GM23338 (cell line): ENCODE measurements around the gene AFF3. TPM values are rescaled to one million over a fixed set of nuclear protein-coding genes. Genes with fewer than 3 reads are reported as not detected.

ENCODE experiments used
- ATAC-seq: fragments of 200-7000 bp; cut with Tn5 transposase; 3 replicates; pipeline ENCODE4 v1.9.1; 2020
- DNase-seq: peaks from one replicate; pipeline ENCODE4 v3.0.0-alpha.2; 2015; ENCODE audit warnings: low spot score
- H2AFZ ChIP-seq: fragments of 200-600 bp; sonication (generic); 2 replicates; pipeline ENCODE4 v1.8.0; 2016; ENCODE audit warnings: antibody characterized with exemption, mild to moderate bottlenecking, moderate library complexity
- H3F3A ChIP-seq: fragments of 200-600 bp; sonication (generic); replicated peaks from 2 replicates; pipeline ENCODE4 v1.8.0; 2017; ENCODE audit warnings: antibody characterized with exemption, mixed run types, low read depth
- H3K27ac ChIP-seq: fragments of 200-600 bp; sonication (generic); 2 replicates; pipeline ENCODE4 v1.6.1; 2016; ENCODE audit warnings: low read depth
- H3K27me3 ChIP-seq: fragments of 200-600 bp; sonication (generic); 2 replicates; pipeline ENCODE4 v1.8.0; 2016; ENCODE audit warnings: mild to moderate bottlenecking, mixed run types, moderate library complexity; ENCODE audit not compliant: insufficient read depth
- H3K36me3 ChIP-seq: fragments of 200-600 bp; sonication (generic); 2 replicates; pipeline ENCODE4 v1.8.0; 2016; ENCODE audit warnings: mild to moderate bottlenecking; ENCODE audit not compliant: insufficient read depth
- H3K4me1 ChIP-seq: fragments of 200-600 bp; sonication (generic); 2 replicates; pipeline ENCODE4 v1.8.0; 2016; ENCODE audit warnings: mild to moderate bottlenecking, moderate library complexity; ENCODE audit not compliant: insufficient read depth
- H3K4me2 ChIP-seq: fragments of 200-600 bp; sonication (generic); 2 replicates; pipeline ENCODE4 v1.7.1; 2017; ENCODE audit warnings: mixed run types
- H3K4me3 ChIP-seq: fragments of 200-600 bp; sonication (generic); 2 replicates; pipeline ENCODE4 v1.6.1; 2016; ENCODE audit warnings: mixed run types
- H3K79me2 ChIP-seq: fragments of 200-600 bp; sonication (generic); replicated peaks from 2 replicates; pipeline ENCODE4 v1.8.0; 2017; ENCODE audit warnings: mild to moderate bottlenecking; ENCODE audit not compliant: insufficient read depth
- H3K9me2 ChIP-seq: fragments of 200-600 bp; sonication (generic); 2 replicates; pipeline ENCODE4 v1.8.0; 2017; ENCODE audit not compliant: insufficient read depth
- H4K20me1 ChIP-seq: fragments of 200-600 bp; sonication (generic); replicated peaks from 2 replicates; pipeline ENCODE4 v1.8.0; 2017; ENCODE audit warnings: mild to moderate bottlenecking; ENCODE audit not compliant: insufficient read depth
- H3K27ac Mint-ChIP-seq: 2 replicates; pipeline ENCODE4 v1.8.0; 2020; ENCODE audit warnings: inconsistent platforms, mild to moderate bottlenecking, moderate library complexity, mixed read lengths
- H3K27me3 Mint-ChIP-seq: 3 replicates; pipeline ENCODE4 v1.8.0; 2022; ENCODE audit warnings: low read depth, mild to moderate bottlenecking, moderate library complexity, mixed read lengths, inconsistent platforms; ENCODE audit not compliant: insufficient read depth, poor library complexity
- H3K36me3 Mint-ChIP-seq: 3 replicates; pipeline ENCODE4 v1.8.0; 2021; ENCODE audit warnings: low read depth, mild to moderate bottlenecking, inconsistent platforms, moderate library complexity, mixed read lengths
- H3K4me1 Mint-ChIP-seq: 3 replicates; pipeline ENCODE4 v1.8.0; 2020; ENCODE audit warnings: mild to moderate bottlenecking, inconsistent platforms, mixed read lengths
- H3K4me3 Mint-ChIP-seq: 3 replicates; pipeline ENCODE4 v1.8.0; 2021; ENCODE audit warnings: moderate library complexity, mild to moderate bottlenecking, inconsistent platforms, mixed read lengths
- H3K9me3 Mint-ChIP-seq: 3 replicates; pipeline ENCODE4 v1.8.0; 2020; ENCODE audit warnings: moderate library complexity, mild to moderate bottlenecking, inconsistent platforms, mixed read lengths
- EZH2 ChIP-seq: fragments of 200-600 bp; sonication (generic); IDR thresholded peaks from one replicate; pipeline ENCODE4 v1.8.0; 2017; ENCODE audit warnings: antibody characterized with exemption, mild to moderate bottlenecking, low read depth; ENCODE audit not compliant: unreplicated experiment
- JUNB ChIP-seq: IDR thresholded peaks from one replicate; pipeline ENCODE4 v1.6.1; 2016; ENCODE audit warnings: antibody characterized with exemption; ENCODE audit not compliant: unreplicated experiment
- POLR2AphosphoS5 ChIP-seq: IDR thresholded peaks from 2 replicates; pipeline ENCODE4 v1.6.1; 2016; ENCODE audit warnings: antibody characterized with exemption, low read depth
- STAT1 ChIP-seq: IDR thresholded peaks from one replicate; pipeline ENCODE4 v1.6.1; 2016; ENCODE audit warnings: antibody characterized with exemption; ENCODE audit not compliant: unreplicated experiment
- ZNF331 ChIP-seq: fragments of 250-450 bp; sonication (Bioruptor Pico); IDR thresholded peaks from 2 replicates; pipeline ENCODE4 v1.5.0; 2020; ENCODE audit warnings: low read depth, mild to moderate bottlenecking, moderate library complexity
- polyA plus RNA-seq: library from polyadenylated mRNA; unstranded; fragments of >200 nt; fragmentation: Nextera tagmentation; extraction: Ambion mirVana; gene quantifications from 2 replicates; pipeline ENCODE4 v1.2.1, GENCODE V29; 2016
- total RNA-seq: library from RNA; depleted of rRNA; stranded (reverse); fragments of >200 nt; shearing (Covaris generic); gene quantifications from 2 replicates; pipeline ENCODE4 v1.2.3, GENCODE V29; 2014
- TF ChIP-seq, protein P1 (sequence below): fragments of 250-450 bp; sonication (Bioruptor Pico); IDR thresholded peaks from 2 replicates; pipeline ENCODE4 v1.5.0; 2020; ENCODE audit warnings: mild to moderate bottlenecking, moderate library complexity
- TF ChIP-seq, protein P2 (sequence below): IDR thresholded peaks from one replicate; pipeline ENCODE4 v1.6.1; 2018; ENCODE audit warnings: antibody characterized with exemption; ENCODE audit not compliant: unreplicated experiment
- TF ChIP-seq, protein P3 (sequence below), 2 experiments: fragments of 200-600 bp in 1 of 2; sonication (generic) in 1 of 2; conservative IDR thresholded peaks; 2 replicates each; pipeline versions ENCODE4 v1.5.1 to v1.6.1; 2016 to 2017; ENCODE audit warnings: antibody characterized with exemption in 2 of 2, low read depth in 2 of 2, mild to moderate bottlenecking in 2 of 2, moderate library complexity in 1 of 2

Gene AFF3
- total and polyA plus RNA-seq, 2 experiments from 2014 or later = 0.73 to 1.4 TPM

DNA sequence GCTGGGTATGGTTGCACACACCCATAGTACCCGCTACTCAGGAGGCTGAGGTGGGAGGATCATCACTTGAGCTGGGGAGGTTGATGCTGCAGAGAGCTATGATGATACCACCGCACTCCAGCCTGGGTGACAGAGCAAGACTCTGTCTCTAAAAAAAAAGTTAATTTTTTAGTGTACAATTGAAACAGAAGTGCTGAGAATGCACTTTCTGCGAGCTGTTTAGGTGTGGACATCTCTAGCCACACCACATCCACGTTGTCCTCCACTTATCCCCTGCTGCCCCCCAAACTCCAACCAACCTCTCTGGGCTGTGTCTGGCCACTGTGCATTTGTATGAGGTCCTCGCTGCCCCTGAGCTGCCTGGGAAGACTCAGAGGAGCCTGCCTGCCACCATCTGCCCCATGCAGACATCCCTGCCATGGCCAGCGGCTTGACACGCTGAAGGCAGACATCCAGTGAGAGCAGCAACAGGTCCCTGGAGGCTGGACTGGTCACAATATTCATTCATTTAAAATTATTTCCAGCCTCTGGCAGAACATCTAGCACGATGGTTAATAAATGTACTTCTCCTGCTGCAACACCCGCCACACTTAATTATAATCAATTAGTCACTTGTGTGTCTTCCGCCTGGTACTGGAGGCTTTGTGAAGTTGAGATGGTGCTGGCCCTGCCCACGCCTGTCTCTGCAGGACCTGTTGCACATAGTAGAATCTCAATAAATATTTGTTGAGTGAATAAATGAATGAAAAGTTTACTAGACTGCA lies 3.7 kb upstream of the AFF3 start:
- H3K27me3 ChIP-seq = no peaks in the 10 kb centered on the region
- no peaks in the 10 kb centered on the region for H3K79me2 ChIP-seq
- H3K27me3 Mint-ChIP-seq = peaks cover 9% of the 10 kb centered on the region
- no peaks in the 10 kb centered on the region for H3F3A ChIP-seq
- H4K20me1 ChIP-seq = no peaks in the 10 kb centered on the region
- no peaks in the 10 kb centered on the region; the same call in 1 of the 2 replicates for H3K36me3 ChIP-seq
- no peak overlapping the region for H3K4me3 ChIP-seq
- H3K27ac Mint-ChIP-seq = no peak overlapping the region
- TF ChIP-seq ZNF331 (CRISPR knock-in tag) (no peak), EZH2 (no peak)
- no peak overlapping the region for H3K27ac ChIP-seq
- H3K9me3 Mint-ChIP-seq = peaks cover 9% of the 10 kb centered on the region; the same call in 2 of the 3 replicates
- no peaks in the 10 kb centered on the region; the same call in 2 of the 3 replicates for H3K36me3 Mint-ChIP-seq
- DNase-seq (no peak), ATAC-seq (no peak)
- H3K4me1 Mint-ChIP-seq = peaks cover 2% of the 10 kb centered on the region; the same call in 2 of the 3 replicates
- no peaks in the 10 kb centered on the region for H3K4me1 ChIP-seq
- no peak overlapping the region for H3K4me2 ChIP-seq
- no peak overlapping the region for H2AFZ ChIP-seq
- no peaks in the 10 kb centered on the region for H3K9me2 ChIP-seq
- H3K4me3 Mint-ChIP-seq = no peak overlapping the region

DNA sequence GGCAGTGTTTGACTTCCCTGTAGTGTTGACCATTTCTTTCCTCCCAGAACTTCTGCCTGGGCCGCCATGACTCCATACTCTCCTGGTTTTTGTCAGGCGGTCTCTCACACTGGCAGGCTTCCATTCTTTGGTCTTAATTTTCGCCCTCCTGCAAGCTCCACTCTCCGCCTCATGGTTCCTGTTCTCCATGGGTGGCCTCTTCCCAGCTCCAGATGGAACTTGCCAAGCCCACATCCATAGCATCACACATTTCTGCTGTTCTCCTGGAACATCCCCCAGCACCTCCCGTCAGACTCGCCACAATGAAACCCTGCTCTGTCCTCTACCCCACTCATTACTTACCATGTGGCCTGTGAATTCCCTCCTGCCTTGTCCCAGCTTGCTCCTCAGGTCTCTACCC lies 896 bp upstream of the AFF3 start:
- Histone ChIP-seq H3K4me1 (no peaks in the 10 kb centered on the region), H3K4me2 (no peak overlapping the region), H3K9me2 (no peaks in the 10 kb centered on the region), H3K36me3 (no peaks in the 10 kb centered on the region), H3K4me3 (no peak overlapping the region), H3F3A (no peaks in the 10 kb centered on the region), H4K20me1 (no peaks in the 10 kb centered on the region), H3K79me2 (no peaks in the 10 kb centered on the region), H2AFZ (no peak overlapping the region), H3K27me3 (no peaks in the 10 kb centered on the region), H3K27ac (no peak overlapping the region)
- no peak for DNase-seq
- Mint-ChIP-seq H3K27ac (no peak overlapping the region), H3K4me1 (no peaks in the 10 kb centered on the region), H3K4me3 (no peak overlapping the region), H3K27me3 (peaks cover 7% of the 10 kb centered on the region), H3K9me3 (peaks cover 9% of the 10 kb centered on the region; the same call in 2 of the 3 replicates), H3K36me3 (no peaks in the 10 kb centered on the region; the same call in 2 of the 3 replicates)
- ATAC-seq = no peak
- TF ChIP-seq, protein P1, sequence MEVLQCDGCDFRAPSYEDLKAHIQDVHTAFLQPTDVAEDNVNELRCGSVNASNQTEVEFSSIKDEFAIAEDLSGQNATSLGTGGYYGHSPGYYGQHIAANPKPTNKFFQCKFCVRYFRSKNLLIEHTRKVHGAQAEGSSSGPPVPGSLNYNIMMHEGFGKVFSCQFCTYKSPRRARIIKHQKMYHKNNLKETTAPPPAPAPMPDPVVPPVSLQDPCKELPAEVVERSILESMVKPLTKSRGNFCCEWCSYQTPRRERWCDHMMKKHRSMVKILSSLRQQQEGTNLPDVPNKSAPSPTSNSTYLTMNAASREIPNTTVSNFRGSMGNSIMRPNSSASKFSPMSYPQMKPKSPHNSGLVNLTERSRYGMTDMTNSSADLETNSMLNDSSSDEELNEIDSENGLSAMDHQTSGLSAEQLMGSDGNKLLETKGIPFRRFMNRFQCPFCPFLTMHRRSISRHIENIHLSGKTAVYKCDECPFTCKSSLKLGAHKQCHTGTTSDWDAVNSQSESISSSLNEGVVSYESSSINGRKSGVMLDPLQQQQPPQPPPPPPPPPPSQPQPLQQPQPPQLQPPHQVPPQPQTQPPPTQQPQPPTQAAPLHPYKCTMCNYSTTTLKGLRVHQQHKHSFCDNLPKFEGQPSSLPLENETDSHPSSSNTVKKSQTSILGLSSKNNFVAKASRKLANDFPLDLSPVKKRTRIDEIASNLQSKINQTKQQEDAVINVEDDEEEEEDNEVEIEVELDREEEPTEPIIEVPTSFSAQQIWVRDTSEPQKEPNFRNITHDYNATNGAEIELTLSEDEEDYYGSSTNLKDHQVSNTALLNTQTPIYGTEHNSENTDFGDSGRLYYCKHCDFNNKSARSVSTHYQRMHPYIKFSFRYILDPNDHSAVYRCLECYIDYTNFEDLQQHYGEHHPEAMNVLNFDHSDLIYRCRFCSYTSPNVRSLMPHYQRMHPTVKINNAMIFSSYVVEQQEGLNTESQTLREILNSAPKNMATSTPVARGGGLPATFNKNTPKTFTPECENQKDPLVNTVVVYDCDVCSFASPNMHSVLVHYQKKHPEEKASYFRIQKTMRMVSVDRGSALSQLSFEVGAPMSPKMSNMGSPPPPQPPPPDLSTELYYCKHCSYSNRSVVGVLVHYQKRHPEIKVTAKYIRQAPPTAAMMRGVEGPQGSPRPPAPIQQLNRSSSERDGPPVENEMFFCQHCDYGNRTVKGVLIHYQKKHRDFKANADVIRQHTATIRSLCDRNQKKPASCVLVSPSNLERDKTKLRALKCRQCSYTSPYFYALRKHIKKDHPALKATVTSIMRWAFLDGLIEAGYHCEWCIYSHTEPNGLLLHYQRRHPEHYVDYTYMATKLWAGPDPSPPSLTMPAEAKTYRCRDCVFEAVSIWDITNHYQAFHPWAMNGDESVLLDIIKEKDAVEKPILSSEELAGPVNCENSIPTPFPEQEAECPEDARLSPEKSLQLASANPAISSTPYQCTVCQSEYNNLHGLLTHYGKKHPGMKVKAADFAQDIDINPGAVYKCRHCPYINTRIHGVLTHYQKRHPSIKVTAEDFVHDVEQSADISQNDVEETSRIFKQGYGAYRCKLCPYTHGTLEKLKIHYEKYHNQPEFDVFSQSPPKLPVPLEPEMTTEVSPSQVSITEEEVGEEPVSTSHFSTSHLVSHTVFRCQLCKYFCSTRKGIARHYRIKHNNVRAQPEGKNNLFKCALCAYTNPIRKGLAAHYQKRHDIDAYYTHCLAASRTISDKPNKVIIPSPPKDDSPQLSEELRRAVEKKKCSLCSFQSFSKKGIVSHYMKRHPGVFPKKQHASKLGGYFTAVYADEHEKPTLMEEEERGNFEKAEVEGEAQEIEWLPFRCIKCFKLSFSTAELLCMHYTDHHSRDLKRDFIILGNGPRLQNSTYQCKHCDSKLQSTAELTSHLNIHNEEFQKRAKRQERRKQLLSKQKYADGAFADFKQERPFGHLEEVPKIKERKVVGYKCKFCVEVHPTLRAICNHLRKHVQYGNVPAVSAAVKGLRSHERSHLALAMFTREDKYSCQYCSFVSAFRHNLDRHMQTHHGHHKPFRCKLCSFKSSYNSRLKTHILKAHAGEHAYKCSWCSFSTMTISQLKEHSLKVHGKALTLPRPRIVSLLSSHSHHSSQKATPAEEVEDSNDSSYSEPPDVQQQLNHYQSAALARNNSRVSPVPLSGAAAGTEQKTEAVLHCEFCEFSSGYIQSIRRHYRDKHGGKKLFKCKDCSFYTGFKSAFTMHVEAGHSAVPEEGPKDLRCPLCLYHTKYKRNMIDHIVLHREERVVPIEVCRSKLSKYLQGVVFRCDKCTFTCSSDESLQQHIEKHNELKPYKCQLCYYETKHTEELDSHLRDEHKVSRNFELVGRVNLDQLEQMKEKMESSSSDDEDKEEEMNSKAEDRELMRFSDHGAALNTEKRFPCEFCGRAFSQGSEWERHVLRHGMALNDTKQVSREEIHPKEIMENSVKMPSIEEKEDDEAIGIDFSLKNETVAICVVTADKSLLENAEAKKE (CRISPR knock-in tag) = no peak
- no peak for TF ChIP-seq POLR2AphosphoS5
- no peak for TF ChIP-seq EZH2
- TF ChIP-seq, protein P2, sequence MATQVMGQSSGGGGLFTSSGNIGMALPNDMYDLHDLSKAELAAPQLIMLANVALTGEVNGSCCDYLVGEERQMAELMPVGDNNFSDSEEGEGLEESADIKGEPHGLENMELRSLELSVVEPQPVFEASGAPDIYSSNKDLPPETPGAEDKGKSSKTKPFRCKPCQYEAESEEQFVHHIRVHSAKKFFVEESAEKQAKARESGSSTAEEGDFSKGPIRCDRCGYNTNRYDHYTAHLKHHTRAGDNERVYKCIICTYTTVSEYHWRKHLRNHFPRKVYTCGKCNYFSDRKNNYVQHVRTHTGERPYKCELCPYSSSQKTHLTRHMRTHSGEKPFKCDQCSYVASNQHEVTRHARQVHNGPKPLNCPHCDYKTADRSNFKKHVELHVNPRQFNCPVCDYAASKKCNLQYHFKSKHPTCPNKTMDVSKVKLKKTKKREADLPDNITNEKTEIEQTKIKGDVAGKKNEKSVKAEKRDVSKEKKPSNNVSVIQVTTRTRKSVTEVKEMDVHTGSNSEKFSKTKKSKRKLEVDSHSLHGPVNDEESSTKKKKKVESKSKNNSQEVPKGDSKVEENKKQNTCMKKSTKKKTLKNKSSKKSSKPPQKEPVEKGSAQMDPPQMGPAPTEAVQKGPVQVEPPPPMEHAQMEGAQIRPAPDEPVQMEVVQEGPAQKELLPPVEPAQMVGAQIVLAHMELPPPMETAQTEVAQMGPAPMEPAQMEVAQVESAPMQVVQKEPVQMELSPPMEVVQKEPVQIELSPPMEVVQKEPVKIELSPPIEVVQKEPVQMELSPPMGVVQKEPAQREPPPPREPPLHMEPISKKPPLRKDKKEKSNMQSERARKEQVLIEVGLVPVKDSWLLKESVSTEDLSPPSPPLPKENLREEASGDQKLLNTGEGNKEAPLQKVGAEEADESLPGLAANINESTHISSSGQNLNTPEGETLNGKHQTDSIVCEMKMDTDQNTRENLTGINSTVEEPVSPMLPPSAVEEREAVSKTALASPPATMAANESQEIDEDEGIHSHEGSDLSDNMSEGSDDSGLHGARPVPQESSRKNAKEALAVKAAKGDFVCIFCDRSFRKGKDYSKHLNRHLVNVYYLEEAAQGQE = no peak
- no peak for TF ChIP-seq STAT1
- no peak for TF ChIP-seq JUNB
- TF ChIP-seq, protein P3, sequence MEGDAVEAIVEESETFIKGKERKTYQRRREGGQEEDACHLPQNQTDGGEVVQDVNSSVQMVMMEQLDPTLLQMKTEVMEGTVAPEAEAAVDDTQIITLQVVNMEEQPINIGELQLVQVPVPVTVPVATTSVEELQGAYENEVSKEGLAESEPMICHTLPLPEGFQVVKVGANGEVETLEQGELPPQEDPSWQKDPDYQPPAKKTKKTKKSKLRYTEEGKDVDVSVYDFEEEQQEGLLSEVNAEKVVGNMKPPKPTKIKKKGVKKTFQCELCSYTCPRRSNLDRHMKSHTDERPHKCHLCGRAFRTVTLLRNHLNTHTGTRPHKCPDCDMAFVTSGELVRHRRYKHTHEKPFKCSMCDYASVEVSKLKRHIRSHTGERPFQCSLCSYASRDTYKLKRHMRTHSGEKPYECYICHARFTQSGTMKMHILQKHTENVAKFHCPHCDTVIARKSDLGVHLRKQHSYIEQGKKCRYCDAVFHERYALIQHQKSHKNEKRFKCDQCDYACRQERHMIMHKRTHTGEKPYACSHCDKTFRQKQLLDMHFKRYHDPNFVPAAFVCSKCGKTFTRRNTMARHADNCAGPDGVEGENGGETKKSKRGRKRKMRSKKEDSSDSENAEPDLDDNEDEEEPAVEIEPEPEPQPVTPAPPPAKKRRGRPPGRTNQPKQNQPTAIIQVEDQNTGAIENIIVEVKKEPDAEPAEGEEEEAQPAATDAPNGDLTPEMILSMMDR (conservative IDR thresholded peaks at IDR 0.05; ENCODE audit: low read depth in 2 of 2) = no peak
- no peak for TF ChIP-seq ZNF331 (CRISPR knock-in tag)
